Glomerular visceral epithelial cell (primary cell): Measurements from ENCODE around the gene CHURC1.

ENCODE experiments used
- DNase-seq: peaks from one replicate; pipeline ENCODE4 v3.0.0-alpha.2; 2016; ENCODE audit errors: extremely low spot score

CHURC1 gene

GRCh38 chr14:64956697-64957406, 42.6 kb downstream of the CHURC1 start:
- no peak for DNase-seq

DNA sequence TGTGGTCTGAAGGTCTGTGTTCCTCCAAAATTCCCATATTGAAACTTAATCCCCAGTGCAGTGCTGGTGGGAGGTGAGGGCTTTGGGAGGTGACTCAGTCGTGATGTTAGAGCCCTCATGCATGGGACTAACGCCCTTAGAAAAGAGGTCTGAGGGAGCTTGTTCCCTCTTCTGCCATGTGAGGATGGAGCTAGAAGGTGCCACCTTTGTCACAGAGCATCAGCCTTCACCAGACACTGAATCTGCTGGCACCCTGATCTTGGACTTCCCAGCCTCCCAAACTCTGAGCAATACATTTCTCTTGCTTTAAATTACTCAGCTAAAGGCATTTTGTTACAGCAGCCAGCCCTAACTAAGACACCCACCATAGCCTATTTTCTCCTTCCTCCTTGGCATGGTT, 43.9 kb downstream of the CHURC1 start:
- DNase-seq = no peak

DNA sequence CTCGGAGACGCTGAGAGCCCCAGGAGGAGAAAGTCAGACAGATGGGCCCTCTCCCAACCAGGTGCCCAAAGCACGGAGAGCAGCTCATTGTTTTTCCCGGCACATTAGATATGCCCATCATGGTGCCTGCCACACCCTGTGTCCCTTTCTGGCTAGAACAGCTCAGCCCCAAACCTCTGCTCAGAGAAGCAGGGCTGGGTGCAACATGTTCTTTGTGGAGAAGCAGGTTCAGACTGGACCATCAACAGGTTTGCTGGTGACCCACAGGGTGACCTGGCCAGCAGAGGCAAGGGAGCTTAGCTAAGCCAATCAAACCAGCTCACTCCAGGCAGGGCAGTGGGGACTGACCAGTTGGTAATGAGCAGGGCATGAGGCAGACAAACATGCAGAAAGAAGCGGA, 44.5 kb downstream of the CHURC1 start:
- no peak for DNase-seq

DNA sequence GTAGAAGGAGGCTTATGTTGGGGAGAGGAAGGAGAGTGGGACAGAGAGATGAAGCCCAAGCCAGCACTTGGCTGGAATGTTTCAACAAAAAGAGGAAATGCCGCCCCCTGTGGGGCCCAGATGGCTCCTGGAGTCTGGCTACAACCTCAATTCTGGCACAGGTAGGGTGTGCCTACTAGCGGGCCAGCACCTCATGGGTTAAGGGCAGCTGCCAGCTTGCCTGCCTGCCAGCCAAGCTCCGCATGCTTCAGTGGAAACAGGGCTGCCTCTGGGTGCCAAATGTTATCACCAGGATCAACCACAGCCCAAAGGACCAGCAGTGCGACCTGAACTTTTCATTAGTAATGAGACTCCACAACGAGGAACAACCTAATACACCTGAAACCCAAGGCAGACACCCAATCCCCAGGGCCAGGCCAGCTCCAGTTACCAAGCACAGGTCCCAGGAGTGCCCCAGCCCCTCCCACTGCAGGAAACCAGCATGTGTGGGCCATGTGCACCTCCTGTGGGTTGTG, 46.6 kb downstream of the CHURC1 start:
- DNase-seq = no peak

DNA sequence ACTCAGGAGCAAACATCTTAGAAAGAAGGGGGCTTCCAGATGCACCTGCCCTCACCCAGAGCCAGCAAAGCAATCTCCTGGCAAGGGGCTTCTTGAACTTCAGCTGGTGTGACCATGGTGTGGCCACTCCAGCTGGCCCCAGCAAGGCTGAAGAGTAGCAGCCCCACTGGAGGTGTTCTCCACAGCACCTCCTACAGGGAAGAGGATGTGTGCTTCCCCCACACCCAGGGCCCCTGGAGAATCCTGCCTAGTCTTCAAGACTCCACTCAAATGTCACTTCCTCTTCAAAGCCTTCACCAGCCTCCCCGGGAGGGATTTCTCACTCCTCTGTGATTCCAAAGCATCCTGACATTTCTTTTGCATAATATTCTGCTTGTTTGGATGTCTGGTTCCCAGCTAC, 49.4 kb downstream of the CHURC1 start:
- no peak for DNase-seq

DNA sequence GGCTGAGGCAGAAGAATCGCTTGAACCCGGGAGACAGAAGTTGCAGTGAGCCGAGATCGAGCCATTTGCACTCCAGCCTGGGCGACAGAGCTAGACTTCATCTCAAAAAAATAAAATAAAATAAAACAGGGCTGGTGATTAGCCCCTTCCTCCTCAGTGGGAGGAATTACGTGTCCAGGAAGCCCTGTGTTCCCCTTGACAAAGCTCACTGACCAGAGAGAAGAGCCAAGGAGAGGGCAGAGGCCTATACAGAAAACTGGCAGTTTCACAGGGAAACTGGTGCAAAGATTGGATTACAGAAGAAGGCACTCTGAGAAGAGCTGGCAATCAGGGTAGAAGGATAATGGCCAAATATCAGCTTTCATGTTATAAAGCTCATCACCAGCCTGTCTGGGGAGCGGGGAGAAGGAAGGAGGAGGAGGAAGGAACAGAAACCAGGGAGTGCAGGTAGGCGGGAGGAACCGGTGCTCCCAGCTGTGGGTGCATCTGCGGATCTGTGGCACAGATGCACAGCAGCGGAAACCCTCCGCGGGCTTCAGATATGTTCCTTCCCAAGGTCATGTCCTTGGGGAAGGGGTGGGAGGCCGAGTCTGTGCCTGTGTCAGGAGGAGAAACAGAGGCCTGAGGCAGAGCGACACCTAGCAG, 51.2 kb downstream of the CHURC1 start:
- DNase-seq = no peak

DNA sequence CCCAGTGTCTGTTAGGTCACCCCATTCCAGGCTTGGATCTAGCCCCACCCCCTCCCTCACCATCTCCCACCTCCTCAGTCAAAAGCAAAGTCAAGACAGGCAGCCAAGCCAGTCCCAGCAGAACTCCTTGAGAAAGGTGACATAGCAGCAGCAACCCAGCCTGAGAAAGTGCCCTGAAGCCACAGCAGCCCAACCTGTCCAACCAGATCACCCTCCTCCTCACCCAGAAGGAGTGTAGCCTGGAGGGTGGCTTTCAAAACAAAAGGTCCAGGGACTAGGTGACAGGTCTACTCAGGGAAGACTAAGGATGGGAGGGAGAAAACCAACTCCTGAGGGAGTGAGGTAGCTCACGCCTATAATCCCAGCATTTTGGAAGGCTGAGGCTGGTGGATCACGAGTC, 52.7 kb downstream of the CHURC1 start:
- no peak for DNase-seq

DNA sequence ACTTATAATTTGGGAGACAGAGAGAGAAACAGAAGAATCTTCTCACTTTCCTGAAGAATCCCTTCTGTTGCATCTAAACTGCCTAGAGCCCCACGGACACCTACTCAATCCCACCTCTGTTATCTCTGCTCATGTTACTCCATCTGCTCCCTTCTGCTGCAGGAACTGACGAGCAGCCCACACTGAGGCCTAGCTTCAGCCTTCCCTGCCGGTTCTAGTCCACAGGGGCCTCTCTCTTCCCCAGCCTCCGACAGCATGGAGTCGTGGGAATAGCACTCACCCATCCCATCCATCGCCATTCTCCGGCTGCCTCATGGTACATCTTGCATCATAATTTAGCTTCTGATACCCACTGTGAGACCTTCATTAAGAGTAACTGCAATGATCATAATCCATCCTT, 53.9 kb downstream of the CHURC1 start:
- DNase-seq = no peak

- DNase-seq = no peak
These were observed 54.4 kb downstream of the CHURC1 start for GRCh38 chr14:64968651-64969050.

GRCh38 chr14:64970041-64970440, 55.8 kb downstream of the CHURC1 start:
- DNase-seq = no peak

DNA sequence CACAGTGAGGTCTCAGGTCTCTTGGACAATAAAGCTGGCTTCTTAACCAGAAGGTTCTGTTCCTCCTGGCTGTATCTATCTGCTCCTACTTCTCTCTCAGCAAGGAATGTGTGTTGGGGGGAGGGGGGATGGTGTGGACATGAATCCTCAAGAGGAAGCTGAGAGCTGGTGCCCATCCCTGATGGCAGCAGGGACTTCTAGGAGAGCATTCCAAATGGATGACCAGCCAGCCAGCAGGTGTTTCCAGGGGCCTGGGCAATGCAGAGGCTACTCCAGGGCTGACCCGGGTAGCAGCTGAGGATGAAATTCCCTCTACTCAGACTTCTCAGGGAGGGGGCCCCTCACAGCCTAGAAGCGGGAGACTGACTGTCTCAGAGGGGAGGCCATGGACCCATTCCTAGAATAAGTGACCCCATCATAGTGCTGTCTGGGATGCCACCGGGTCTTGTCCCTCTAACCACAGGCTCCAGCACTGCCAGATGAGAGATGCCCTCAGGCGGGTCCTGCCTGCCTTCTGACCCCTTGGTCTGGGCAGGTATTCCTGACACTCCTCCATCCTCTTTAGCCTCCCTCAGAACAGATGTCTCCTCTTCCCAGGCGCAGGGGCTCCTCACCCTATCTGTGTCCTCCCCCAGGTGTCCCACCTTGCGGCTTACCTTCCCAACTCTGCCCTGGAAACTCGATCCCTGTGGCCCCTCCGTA, 56.7 kb downstream of the CHURC1 start:
- peak; percentile 76 for DNase-seq

GRCh38 chr14:64971491-64971942, 57.3 kb downstream of the CHURC1 start:
- DNase-seq = no peak

DNA sequence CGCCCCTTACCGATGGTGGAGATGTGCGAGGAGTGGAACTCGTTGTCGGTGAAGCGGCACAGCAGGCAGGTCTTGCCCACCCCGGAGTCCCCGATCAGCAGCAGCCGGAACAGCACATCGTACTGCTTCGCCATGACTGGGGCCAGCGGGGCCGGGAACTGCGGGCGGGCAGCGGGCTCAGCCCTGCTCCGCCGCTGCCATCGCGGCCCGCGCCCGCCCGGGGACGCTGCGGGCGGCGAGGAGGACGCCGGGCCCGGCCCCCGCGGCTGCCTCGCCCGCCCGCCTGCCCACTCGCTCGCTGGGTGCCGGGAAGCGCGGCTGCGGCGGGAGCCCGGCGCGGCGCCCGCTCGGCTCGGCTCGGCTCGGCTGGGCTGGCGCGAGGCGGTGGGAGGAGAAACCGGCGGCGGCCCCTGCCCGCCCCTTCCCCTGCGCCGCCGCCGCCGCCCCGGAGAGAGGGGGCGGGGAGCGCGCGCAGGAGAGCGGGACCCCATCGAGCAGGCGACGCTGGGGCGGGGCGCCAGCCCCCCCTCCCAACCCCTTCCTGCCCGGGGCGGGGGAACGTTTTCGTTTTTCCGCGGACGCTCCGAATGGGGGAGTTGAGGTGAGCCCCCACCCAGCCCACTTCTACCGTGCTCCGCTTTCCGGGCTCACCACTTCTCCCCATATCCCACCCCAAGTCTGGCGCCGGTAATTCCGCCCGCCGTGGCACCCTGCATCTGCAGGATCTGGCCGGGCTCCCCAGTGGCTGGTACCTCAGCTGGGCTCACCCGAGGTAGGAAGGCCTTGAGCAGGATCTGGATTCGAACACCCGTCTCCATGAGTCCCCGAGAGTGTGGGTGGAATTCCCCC, 57.9 kb downstream of the CHURC1 start, which contains the start of gene RAB15:
Gene RAB15, minus strand, starts transcription at position 394 of the 849 bp plus-strand sequence. Its CDS starts 260 bp downstream, at position 134.
- DNase-seq = peak; percentile 47

DNA sequence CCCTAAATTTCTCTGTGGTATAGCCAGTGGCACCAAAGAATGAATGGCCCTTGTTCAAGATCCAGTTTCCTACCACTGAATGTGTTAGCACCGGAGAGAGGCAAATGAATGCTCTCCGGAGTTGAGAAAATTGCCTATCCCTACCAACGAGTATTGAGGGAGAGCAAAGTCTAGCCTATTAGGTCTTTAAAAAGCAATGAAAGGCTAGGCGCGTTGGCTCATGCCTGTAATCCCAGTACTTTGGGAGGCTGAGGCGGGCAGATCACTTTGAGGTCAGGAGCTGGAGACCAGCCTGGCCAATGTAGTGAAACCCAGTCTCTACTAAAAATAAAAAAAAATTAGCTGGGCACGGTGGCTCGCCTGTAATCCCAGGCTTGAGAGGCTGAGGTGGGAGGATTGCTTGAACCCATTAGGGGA, 58.8 kb downstream of the CHURC1 start:
- no peak for DNase-seq

GRCh38 chr14:64973826-64974225, 59.6 kb downstream of the CHURC1 start:
- no peak for DNase-seq

DNA sequence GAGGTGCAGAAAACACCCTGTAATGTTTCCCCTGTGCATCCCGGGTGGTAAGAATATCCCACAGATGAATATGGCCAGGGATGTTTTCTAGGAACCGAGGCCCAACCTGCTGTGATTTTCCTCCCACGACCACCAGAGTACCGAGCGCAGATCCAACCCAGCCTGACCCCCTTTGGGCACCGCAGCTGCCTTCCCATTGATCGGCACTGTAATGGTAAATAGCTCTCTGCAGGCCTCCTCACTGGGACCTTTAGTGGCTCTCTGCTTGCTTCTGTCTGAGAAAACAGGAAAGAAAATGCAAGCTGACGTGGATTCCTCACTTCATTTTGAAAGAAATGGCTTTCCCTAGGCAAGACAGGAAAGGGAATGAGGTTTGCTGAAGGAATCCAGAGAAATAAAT, 60.3 kb downstream of the CHURC1 start:
- no peak for DNase-seq

- peak; percentile 15 for DNase-seq
These were observed 65.2 kb downstream of the CHURC1 start for GRCh38 chr14:64979336-64980074.

- DNase-seq = peak; percentile 63
These were observed 69.4 kb downstream of the CHURC1 start for GRCh38 chr14:64983439-64984310.
